ENCODE measurements around the gene MDM1. TPM values are rescaled to one million over a fixed set of nuclear protein-coding genes. Genes with fewer than 3 reads are reported as not detected.

The MDM1 gene
- total and polyA plus RNA-seq, 2 of the 13 experiments (the other 11 are each of a cell fraction or from before 2014, with no cell fraction given), result 4.6 to 15.2 TPM

DNA sequence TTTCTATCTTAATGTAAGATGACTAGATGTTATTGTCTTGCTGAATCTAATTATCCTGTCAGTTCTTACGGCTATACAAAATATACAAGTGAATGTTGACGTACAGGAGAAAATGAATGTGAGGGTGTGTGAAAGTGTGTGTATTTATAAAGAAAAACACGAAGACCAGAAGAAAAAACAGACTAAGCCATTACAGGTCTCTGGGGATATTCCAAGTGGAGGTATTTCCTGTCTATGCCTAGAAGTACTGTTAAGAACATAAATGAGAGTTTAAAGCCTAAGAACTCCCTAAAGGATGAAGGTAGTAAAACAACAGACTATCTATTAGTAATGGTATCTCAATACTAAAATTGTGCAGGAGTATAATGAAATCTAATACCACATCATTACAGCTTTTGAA, 7.6 kb downstream of the MDM1 start:
- FAIRE-seq, result no peak
- Histone ChIP-seq H3K4me3 (replicated peaks in 1 of 3; ENCODE audit: insufficient read depth in 1 of 3, low read depth in 2 of 3, low read length in 3 of 3) (no peak overlapping the region), H3K79me2 (ENCODE audit: insufficient read depth, low read length) (no peaks in the 10 kb centered on the region), H3K4me1 (ENCODE audit: insufficient read depth, low read length) (no peaks in the 10 kb centered on the region), H2AFZ (ENCODE audit: low read length) (no peak overlapping the region), H3K27ac (ENCODE audit: extremely low read length, insufficient read depth, low read length) (no peak overlapping the region), H3K4me2 (ENCODE audit: low read depth, low read length) (no peak overlapping the region), H3K27me3 (ENCODE audit: control insufficient read depth in 1 of 2, insufficient read depth in 2 of 2, low read length in 2 of 2) (no peaks in the 10 kb centered on the region), H3K9ac (ENCODE audit: insufficient read depth, low read depth, low read length) (no peak overlapping the region), H4K20me1 (ENCODE audit: insufficient read depth, low read length) (no peaks in the 10 kb centered on the region), H3K36me3 (replicated peaks in 1 of 2; ENCODE audit: control insufficient read depth in 1 of 2, insufficient read depth in 2 of 2, low read length in 2 of 2) (peaks cover 0 to 5% of the 10 kb centered on the region in 2 experiments; a peak in 1 of 5 replicates), H3K9me3 (ENCODE audit: low read length) (no peaks in the 10 kb centered on the region)
- BruUV-seq (replicated peaks), result no TSS peak
- POLR2A ChIA-PET, result no interaction called here
- no peak for ATAC-seq
- TF ChIP-seq CEBPB (IDR thresholded peaks at IDR 0.05; ENCODE audit: borderline replicate concordance, low read depth, low read length), result no peak
- no peak for TF ChIP-seq ZBTB43 (CRISPR knock-in tag; conservative IDR thresholded peaks at IDR 0.05)
- TF ChIP-seq RFX1 (IDR thresholded peaks at IDR 0.05), result no peak
- intact Hi-C loops (cut with micrococcal nuclease; ENCODE audit: unreplicated experiment), result no loop called here
- no peak for DNase-seq (ENCODE audit: low spot score)
- in situ Hi-C loops (cut with HindIII; ENCODE audit: extremely low pct_ligation_motif_present, low pct_unique_long_range_greater_than_20kb), result loop anchor here (25.0 kb wide), 1 partner anchor 287 kb away; no protein-coding TSS in a partner anchor
- WGBS (ENCODE audit: low lambda C conversion rate), result 95% methylated on average over 3 of the region's 3 CpGs
- CTCF ChIA-PET (ENCODE audit: low intra/inter-chr PET ratio, low total read pairs), result no interaction called here

- Histone ChIP-seq H3K9ac (ENCODE audit: insufficient read depth, low read depth, low read length) (no peak overlapping the region), H3K36me3 (replicated peaks in 1 of 2; ENCODE audit: control insufficient read depth in 1 of 2, insufficient read depth in 2 of 2, low read length in 2 of 2) (peaks cover 0 to 2% of the 10 kb centered on the region in 2 experiments; a peak in 1 of 5 replicates), H4K20me1 (ENCODE audit: insufficient read depth, low read length) (no peaks in the 10 kb centered on the region), H3K4me3 (replicated peaks in 1 of 3; ENCODE audit: insufficient read depth in 1 of 3, low read depth in 2 of 3, low read length in 3 of 3) (no peak overlapping the region), H2AFZ (ENCODE audit: low read length) (no peak overlapping the region), H3K4me2 (ENCODE audit: low read depth, low read length) (no peak overlapping the region), H3K27me3 (ENCODE audit: control insufficient read depth in 1 of 2, insufficient read depth in 2 of 2, low read length in 2 of 2) (no peaks in the 10 kb centered on the region), H3K79me2 (ENCODE audit: insufficient read depth, low read length) (no peaks in the 10 kb centered on the region), H3K9me3 (ENCODE audit: low read length) (no peaks in the 10 kb centered on the region), H3K27ac (ENCODE audit: extremely low read length, insufficient read depth, low read length) (no peak overlapping the region), H3K4me1 (ENCODE audit: insufficient read depth, low read length) (no peaks in the 10 kb centered on the region)
- in situ Hi-C loops (cut with HindIII; ENCODE audit: extremely low pct_ligation_motif_present, low pct_unique_long_range_greater_than_20kb), result loop anchor here (25.0 kb wide), 1 partner anchor 284 kb away; no protein-coding TSS in a partner anchor
- BruUV-seq (replicated peaks), result no TSS peak
- FAIRE-seq, result no peak
- CTCF ChIA-PET (ENCODE audit: low intra/inter-chr PET ratio, low total read pairs), result no interaction called here
- WGBS (ENCODE audit: low lambda C conversion rate), result 90% methylated on average over 2 of the region's 2 CpGs
- no peak for ATAC-seq
- DNase-seq (ENCODE audit: low spot score), result no peak
- POLR2A ChIA-PET, result no interaction called here
- intact Hi-C loops (cut with micrococcal nuclease; ENCODE audit: unreplicated experiment), result no loop called here
- no peak for TF ChIP-seq ZNF282 (IDR thresholded peaks at IDR 0.05; ENCODE audit: partially characterized antibody)
- TF ChIP-seq ZNF547 (CRISPR knock-in tag; IDR thresholded peaks at IDR 0.05), result no peak
- TF ChIP-seq, protein P1, sequence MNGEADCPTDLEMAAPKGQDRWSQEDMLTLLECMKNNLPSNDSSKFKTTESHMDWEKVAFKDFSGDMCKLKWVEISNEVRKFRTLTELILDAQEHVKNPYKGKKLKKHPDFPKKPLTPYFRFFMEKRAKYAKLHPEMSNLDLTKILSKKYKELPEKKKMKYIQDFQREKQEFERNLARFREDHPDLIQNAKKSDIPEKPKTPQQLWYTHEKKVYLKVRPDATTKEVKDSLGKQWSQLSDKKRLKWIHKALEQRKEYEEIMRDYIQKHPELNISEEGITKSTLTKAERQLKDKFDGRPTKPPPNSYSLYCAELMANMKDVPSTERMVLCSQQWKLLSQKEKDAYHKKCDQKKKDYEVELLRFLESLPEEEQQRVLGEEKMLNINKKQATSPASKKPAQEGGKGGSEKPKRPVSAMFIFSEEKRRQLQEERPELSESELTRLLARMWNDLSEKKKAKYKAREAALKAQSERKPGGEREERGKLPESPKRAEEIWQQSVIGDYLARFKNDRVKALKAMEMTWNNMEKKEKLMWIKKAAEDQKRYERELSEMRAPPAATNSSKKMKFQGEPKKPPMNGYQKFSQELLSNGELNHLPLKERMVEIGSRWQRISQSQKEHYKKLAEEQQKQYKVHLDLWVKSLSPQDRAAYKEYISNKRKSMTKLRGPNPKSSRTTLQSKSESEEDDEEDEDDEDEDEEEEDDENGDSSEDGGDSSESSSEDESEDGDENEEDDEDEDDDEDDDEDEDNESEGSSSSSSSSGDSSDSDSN (CRISPR knock-in tag; IDR thresholded peaks at IDR 0.05), result no peak
- no peak for TF ChIP-seq CREB1 (IDR thresholded peaks at IDR 0.05)
- TF ChIP-seq CREB1 (CRISPR knock-in tag; IDR thresholded peaks at IDR 0.05), result no peak
- no peak for TF ChIP-seq NR2C2 (CRISPR knock-in tag; IDR thresholded peaks at IDR 0.05; ENCODE audit: borderline replicate concordance)
- TF ChIP-seq ZNF572 (CRISPR knock-in tag; IDR thresholded peaks at IDR 0.05), result no peak
- no peak for TF ChIP-seq E2F2 (CRISPR knock-in tag; IDR thresholded peaks at IDR 0.05; ENCODE audit: borderline replicate concordance)
- TF ChIP-seq SRY (CRISPR knock-in tag; IDR thresholded peaks at IDR 0.05), result no peak
- TF ChIP-seq ATAD3A (CRISPR knock-in tag; IDR thresholded peaks at IDR 0.05), result no peak
- TF ChIP-seq ZFP62 (CRISPR knock-in tag; IDR thresholded peaks at IDR 0.05), result no peak
- no peak for TF ChIP-seq ATF1 (CRISPR knock-in tag; IDR thresholded peaks at IDR 0.05)
- TF ChIP-seq GABPA (IDR thresholded peaks at IDR 0.05; ENCODE audit: low read depth, low read length), result no peak
- no peak for TF ChIP-seq GABPA (CRISPR knock-in tag; IDR thresholded peaks at IDR 0.05; ENCODE audit: low read depth)
These were observed 11.0 kb downstream of the MDM1 start for GRCh38 chr12:68321140-68321539.
